ENCODE results near the gene ZNF366. TPM values are rescaled to one million over a fixed set of nuclear protein-coding genes. Genes with fewer than 3 reads are reported as not detected.
"Not testable (repeated sequence)": the region's sequence is repeated elsewhere in the genome, so short reads cannot be mapped to it uniquely, and the experiment has no call there.

The ZNF366 gene
- total RNA-seq, 2 experiments from 2014 or later = not detected

DNA sequence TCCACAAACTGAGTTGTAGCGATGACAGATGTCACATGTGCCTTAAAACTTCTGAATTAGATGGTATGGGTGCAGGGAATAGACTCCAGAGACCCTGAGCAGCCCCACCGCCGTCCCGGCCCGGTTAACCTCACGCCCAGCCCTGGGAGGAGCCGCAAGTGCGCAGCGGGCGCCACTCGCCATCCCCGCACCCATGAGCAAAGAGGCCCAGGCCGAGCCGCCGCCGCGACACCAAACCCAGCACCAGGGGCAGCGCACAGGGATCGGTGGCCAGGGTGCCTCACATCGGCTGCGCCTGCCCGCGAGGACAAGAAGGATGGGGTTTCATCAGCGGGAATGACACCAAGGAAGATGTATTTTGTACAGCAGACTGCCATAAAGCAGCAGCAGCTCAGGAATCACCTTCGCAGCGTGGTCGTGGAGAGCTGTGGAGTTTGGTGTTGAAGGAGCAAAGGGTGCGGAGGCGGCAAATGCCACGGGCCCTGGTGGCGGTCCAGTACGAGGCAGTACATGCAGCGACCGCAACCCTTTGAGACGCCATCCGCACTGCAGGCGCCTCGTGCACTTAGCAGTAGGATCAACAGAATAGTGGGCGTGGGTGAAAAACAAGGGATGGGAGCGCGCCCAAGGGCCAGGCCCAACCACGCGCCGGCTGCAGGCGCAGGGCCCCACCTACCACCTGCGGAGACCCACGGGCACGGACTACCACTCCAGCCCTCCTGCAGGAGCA, 89.7 kb downstream of the ZNF366 start:
- CTCF ChIA-PET = no interaction called here
- no peaks in the 10 kb centered on the region for H3K36me3 Mint-ChIP-seq
- intact Hi-C loops (cut with micrococcal nuclease) = no loop called here
- H3K9me3 Mint-ChIP-seq = no peaks in the 10 kb centered on the region
- H3K27me3 Mint-ChIP-seq = peaks cover 1% of the 10 kb centered on the region
- no peak overlapping the region for H3K4me3 Mint-ChIP-seq
- no peak for DNase-seq
- no peak overlapping the region for H3K27ac Mint-ChIP-seq
- POLR2A ChIA-PET = no interaction called here
- no peaks in the 10 kb centered on the region for H3K4me1 Mint-ChIP-seq (ENCODE audit: low read depth)

DNA sequence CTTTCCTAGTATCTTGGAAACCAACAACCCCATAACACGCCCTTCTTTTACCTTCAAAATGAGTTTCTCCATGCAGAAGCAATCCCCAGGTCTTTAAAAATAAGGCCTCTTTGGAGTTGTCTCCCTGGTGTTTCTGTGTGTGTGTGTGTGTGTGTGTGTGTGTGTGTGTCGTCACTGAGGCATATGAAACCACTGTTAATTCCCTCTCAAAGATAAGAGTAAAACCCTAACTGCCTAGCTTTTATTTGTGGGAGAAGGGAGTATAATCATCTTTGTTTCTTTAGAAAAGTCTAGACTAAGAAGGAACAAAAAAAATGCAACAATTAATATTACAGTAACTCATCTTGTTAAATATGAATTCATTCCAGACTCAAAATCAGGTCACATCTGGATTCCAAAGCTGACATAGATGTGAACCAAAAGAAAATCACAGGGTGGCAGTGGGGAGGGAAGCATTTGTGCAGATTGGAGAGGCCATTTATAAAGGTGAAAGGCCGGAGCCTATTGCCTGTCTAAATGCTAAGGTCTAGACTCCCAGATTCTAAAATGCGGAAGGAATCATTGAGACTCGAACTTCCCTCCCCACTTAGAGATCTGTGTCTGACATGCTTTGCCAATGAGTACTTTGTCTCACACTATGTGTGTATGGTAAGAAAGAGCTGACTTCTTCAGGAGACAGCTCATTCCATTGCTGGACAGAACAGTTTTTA, 91.4 kb downstream of the ZNF366 start:
- Mint-ChIP-seq H3K27me3 (peaks cover 1% of the 10 kb centered on the region), H3K36me3 (no peaks in the 10 kb centered on the region), H3K9me3 (no peaks in the 10 kb centered on the region), H3K4me3 (no peak overlapping the region), H3K27ac (no peak overlapping the region), H3K4me1 (ENCODE audit: low read depth) (no peaks in the 10 kb centered on the region)
- ChIA-PET CTCF (no interaction called here), POLR2A (no interaction called here)
- DNase-seq = no peak
- intact Hi-C loops (cut with micrococcal nuclease) = no loop called here

DNA sequence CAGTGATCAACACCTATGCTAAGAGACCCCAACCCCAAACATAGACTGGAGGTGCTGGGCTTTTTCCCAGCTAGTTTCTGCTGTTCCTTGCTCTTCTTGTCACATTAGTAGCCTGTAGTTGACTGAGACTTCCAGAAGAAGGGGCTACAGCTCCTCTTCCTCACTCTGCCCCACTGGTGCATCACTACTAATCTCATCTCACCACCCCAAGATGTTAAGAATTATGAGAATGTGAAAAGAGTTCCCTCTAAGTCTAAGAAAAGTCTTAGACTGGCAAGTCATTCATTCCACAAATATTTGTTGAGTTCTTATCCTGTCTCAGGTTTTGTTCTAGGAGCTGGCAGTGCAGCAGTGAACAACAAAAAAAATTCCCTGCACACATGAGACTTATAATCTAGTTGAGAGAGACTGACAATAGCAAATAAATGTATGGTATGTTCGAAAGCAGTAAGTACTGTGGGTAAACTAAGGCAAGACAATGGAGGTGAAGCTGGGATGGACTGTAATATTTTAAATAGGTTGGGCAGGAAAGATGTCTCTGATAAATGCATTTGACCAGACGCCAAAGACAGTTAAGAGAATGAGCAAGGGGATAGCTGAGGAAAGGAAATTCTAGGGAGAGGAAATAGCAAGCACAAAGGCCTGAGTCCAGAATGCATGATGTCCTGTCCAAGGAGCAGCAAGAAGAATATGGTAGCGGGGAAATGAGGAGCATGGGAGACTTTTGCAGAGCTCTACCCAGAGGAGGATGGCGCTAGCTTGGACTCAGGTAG, 94.7 kb downstream of the ZNF366 start:
- Mint-ChIP-seq H3K27ac (no peak overlapping the region), H3K36me3 (no peaks in the 10 kb centered on the region), H3K4me3 (no peak overlapping the region), H3K9me3 (no peaks in the 10 kb centered on the region), H3K27me3 (peaks cover 1% of the 10 kb centered on the region), H3K4me1 (ENCODE audit: low read depth) (no peaks in the 10 kb centered on the region)
- ChIA-PET POLR2A (no interaction called here), CTCF (no interaction called here)
- intact Hi-C loops (cut with micrococcal nuclease) = no loop called here
- DNase-seq = no peak

DNA sequence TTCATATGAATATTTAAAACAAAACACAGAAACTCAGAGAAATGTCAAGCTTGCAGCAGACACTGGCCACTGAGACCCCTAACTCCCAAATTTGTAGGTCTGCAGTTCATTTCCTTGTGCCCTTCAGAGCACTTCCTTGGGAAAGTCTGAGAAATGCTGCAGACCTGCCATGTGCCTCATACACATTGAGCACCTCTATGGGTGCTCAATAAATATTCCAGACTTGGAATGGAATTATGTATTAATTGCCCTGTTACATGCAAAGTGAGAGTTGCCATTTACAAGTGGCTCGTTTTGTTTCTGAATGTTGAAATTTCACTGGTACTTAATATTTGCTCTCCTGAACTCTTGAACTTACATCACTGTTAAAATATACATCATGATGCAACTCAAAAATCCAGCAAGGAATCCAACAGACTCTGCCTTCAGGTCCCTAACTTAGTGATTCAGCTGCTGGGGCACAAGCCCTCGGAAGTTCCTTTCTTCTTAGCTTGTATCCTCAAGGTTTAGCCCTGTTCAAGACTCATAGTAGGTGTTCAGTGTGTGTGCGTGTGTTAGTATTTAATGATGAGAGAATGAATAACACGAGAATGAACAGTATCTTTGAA, 96.4 kb downstream of the ZNF366 start:
- Mint-ChIP-seq H3K27me3 (peaks cover 3% of the 10 kb centered on the region), H3K36me3 (no peaks in the 10 kb centered on the region), H3K4me1 (ENCODE audit: low read depth) (no peaks in the 10 kb centered on the region), H3K27ac (no peak overlapping the region), H3K4me3 (no peak overlapping the region), H3K9me3 (no peaks in the 10 kb centered on the region)
- POLR2A ChIA-PET = no interaction called here
- no peak for DNase-seq
- CTCF ChIA-PET = no interaction called here
- intact Hi-C loops (cut with micrococcal nuclease) = no loop called here

DNA sequence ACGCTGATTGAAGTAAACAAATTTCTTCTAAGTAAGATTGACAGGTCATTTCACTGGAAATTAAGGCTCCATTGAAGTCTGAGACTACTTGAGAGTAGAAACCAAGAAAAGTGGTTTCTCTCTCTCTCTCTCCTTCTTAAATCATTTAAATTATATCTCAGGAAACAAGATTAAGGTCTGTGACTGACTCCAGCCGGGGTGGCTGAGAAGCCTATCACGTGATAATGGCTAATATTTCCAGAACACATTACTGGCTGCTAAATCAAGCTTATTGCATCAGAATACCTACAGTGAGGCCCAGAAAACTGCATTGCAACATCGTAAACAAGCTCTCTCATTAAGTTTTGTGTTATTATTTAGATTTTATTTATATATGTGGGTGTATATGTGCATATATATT, 98.6 kb downstream of the ZNF366 start:
- Mint-ChIP-seq H3K27ac (no peak overlapping the region), H3K36me3 (no peaks in the 10 kb centered on the region), H3K27me3 (peaks cover 6% of the 10 kb centered on the region), H3K4me3 (no peak overlapping the region), H3K9me3 (peaks cover 5% of the 10 kb centered on the region), H3K4me1 (ENCODE audit: low read depth) (no peaks in the 10 kb centered on the region)
- DNase-seq = no peak
- ChIA-PET POLR2A (no interaction called here), CTCF (no interaction called here)
- intact Hi-C loops (cut with micrococcal nuclease) = no loop called here

DNA sequence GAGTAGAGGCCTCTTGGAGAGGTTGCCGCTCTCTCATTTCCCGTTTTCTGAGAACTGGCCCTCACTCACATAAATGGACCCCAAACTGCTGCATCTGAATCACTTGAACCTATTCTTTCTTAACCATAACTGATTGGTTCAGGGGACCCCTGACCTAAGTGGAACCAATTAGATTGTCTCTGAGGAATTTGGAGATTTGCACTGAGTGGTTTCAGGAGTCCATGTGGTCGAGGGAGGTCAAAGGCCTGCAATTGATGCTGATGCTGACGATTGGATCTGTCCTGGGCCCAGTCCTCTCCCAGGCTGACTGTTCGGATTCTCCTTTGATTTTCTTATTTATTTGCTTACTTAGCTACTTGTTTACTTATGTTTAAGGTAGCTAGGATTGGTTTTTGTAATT, 99.1 kb downstream of the ZNF366 start:
- intact Hi-C loops (cut with micrococcal nuclease) = no loop called here
- no peak for DNase-seq
- Mint-ChIP-seq H3K4me1 (ENCODE audit: low read depth) (no peaks in the 10 kb centered on the region), H3K27ac (no peak overlapping the region), H3K9me3 (peaks cover 5% of the 10 kb centered on the region), H3K36me3 (no peaks in the 10 kb centered on the region), H3K4me3 (no peak overlapping the region), H3K27me3 (peaks cover 6% of the 10 kb centered on the region)
- POLR2A ChIA-PET = no interaction called here
- CTCF ChIA-PET = no interaction called here

DNA sequence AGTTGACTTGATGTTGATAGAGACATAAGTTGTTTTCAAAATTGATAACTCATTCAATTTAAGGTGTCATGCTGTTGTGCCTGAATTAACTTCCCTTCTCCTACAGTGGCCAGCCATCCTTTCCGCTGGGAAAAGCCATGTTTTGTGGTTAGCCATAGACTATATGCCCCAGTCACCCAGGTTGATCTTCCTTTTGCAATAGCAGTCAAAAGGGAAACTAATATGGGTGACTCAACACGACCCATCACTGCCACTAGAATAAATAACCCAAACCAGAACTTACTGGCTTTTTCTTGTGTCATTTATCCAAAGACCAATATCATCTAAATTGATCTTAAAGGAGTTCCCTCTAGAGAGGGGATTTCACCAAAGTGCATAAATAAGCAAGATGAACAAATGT, 99.7 kb downstream of the ZNF366 start:
- ChIA-PET POLR2A (no interaction called here), CTCF (no interaction called here)
- Mint-ChIP-seq H3K4me3 (no peak overlapping the region), H3K36me3 (no peaks in the 10 kb centered on the region), H3K27me3 (peaks cover 6% of the 10 kb centered on the region), H3K9me3 (peaks cover 5% of the 10 kb centered on the region), H3K4me1 (ENCODE audit: low read depth) (no peaks in the 10 kb centered on the region), H3K27ac (no peak overlapping the region)
- no peak for DNase-seq
- intact Hi-C loops (cut with micrococcal nuclease) = no loop called here

DNA sequence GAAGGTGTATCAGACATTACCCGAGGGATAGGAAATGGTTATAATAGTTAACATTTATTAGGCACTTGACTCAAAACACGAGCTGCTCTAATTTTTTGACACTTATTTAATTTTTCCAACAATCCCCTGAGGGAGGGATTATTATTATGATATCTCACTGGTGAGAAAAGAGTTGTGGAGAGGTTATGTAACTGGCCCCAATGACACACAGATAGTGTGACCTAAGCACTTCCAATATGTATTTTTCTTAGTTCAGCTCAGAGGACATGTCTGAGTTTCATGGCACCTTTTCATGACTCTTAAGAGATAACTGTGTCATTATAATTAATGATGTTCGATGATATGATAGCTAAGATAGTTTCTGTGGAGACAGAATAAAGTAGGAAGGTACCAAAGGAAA, 100.1 kb downstream of the ZNF366 start:
- ChIA-PET CTCF (no interaction called here), POLR2A (no interaction called here)
- Mint-ChIP-seq H3K4me1 (ENCODE audit: low read depth) (no peaks in the 10 kb centered on the region), H3K27me3 (peaks cover 6% of the 10 kb centered on the region), H3K36me3 (no peaks in the 10 kb centered on the region), H3K9me3 (peaks cover 7% of the 10 kb centered on the region), H3K27ac (no peak overlapping the region), H3K4me3 (no peak overlapping the region)
- intact Hi-C loops (cut with micrococcal nuclease) = no loop called here
- no peak for DNase-seq

DNA sequence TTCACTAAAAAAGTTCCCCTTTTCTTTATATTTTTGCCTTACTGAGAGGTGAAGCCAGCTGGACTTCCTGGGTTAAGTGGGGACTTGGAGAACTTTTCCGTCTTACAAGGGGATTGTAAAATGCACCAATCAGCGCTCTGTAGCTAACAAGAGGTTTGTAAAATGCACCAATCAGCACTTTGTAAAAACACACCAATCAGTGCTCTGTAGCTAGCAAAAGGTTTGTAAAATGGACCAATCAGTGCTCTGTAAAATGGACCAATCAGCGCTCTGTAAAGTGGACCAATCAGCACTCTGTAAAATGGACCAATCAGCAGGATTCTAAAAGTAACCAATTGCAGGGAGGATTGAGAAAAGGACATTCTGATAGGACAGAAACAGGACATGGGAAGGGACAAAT, 102.4 kb downstream of the ZNF366 start:
- H3K36me3 Mint-ChIP-seq, POLR2A ChIA-PET: not testable (repeated sequence)

DNA sequence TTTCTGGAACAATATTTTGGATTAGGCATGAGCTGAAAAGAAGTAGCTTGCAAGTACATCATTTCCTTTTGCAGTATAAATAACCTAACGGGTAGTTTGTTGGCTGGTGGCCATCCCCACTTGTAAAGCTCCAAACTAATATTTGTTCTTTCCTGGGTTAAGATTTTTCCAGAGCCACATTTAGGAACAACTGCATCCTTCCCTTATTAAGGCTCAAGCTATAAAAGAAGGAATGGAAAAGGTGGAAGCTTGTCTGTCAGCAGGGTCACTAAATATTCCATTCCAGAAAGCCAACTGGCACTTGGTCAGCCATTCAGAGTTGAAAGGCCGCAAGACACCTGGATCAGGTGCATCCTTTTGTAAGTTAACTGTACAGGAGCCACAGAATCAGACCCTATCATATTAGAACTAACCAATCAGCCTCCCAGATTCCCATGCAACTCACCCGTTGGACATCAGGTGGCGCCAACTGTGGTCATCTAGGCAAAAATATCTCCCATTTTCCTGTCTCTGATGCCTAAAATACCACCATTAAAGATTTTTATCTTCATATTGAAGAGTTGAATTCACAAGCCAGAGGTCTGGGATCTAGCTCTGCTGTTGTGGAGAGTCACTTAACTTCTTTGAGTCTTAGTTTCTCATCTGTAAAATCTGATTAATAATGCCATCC, 104.1 kb downstream of the ZNF366 start:
- POLR2A ChIA-PET = no interaction called here
- Mint-ChIP-seq H3K4me1 (ENCODE audit: low read depth) (no peaks in the 10 kb centered on the region), H3K36me3 (peaks cover 2% of the 10 kb centered on the region), H3K9me3 (peaks cover 27% of the 10 kb centered on the region), H3K27ac (no peak overlapping the region), H3K27me3 (peaks cover 13% of the 10 kb centered on the region), H3K4me3 (no peak overlapping the region)
- DNase-seq = no peak
- intact Hi-C loops (cut with micrococcal nuclease) = no loop called here
- CTCF ChIA-PET = interaction anchor here (0.6 to 1.2 kb wide), 3 partner anchors 36 to 243 kb away, joined by 3 to 6 read pairs (median 4); no protein-coding TSS in a partner anchor

More for the DNA sequence above, 102.4 kb downstream of the ZNF366 start:
- DNase-seq; H3K4me3 Mint-ChIP-seq; H3K4me1 Mint-ChIP-seq (ENCODE audit: low read depth); CTCF ChIA-PET; intact Hi-C loops (cut with micrococcal nuclease); H3K27ac Mint-ChIP-seq: not testable (repeated sequence)
- Mint-ChIP-seq H3K27me3 (peaks cover 11% of the 10 kb centered on the region), H3K9me3 (peaks cover 27% of the 10 kb centered on the region)

DNA sequence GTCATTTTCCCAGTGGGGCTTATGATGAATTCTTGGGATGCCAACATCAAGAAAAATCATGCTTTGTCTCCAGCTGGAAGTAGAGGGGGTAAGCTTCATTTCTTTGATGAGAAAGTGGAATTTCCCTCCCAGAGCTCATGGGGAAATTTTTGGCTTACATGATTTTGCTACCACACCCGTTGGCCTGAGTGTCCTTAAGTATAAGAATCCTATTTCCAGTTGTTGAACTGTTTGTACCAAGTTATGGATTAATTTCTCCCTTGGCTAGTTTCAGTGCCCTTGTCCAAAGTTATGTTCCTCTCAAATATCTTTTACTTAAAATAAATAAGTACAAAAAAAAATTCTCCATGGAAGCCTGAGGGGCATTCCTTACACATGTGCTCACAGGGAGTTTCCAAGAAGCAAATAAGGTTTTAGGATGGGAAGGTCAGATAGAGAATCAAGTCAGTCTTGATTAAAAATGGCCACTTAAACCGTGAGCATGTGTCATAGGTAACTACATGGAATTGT, 104.8 kb downstream of the ZNF366 start:
- peaks cover 13% of the 10 kb centered on the region for H3K27me3 Mint-ChIP-seq
- ChIA-PET CTCF (interaction anchor here (0.6 to 1.2 kb wide), 3 partner anchors 36 to 244 kb away, joined by 3 to 6 read pairs (median 4); no protein-coding TSS in a partner anchor), POLR2A (no interaction called here)
- no peak for DNase-seq
- no peak overlapping the region for H3K4me3 Mint-ChIP-seq
- no peaks in the 10 kb centered on the region for H3K4me1 Mint-ChIP-seq (ENCODE audit: low read depth)
- intact Hi-C loops (cut with micrococcal nuclease) = no loop called here
- H3K36me3 Mint-ChIP-seq = peaks cover 2% of the 10 kb centered on the region
- H3K27ac Mint-ChIP-seq = no peak overlapping the region
- peaks cover 27% of the 10 kb centered on the region for H3K9me3 Mint-ChIP-seq

DNA sequence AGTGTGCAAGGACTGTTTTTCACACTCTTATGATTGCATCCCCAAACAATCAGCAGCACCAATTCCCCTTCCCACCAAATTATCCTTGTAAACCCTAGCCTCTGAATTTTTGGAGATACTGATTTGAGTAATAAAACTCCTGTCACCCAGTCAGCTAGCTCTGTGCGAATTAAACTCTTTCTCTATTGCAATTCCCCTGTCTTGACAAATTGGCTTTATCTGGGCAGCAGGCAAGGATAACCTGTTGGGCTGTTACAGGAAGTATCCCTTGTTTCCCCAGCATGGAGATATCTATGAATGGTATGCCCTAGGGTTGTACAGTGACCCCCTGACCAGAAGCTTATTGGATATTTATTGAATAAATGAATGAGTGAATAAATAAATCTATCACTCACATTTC, 106.3 kb downstream of the ZNF366 start:
- ChIA-PET CTCF (no interaction called here), POLR2A (no interaction called here)
- intact Hi-C loops (cut with micrococcal nuclease) = no loop called here
- peaks cover 27% of the 10 kb centered on the region for H3K9me3 Mint-ChIP-seq
- H3K4me3 Mint-ChIP-seq = no peak overlapping the region
- no peak overlapping the region for H3K27ac Mint-ChIP-seq
- H3K36me3 Mint-ChIP-seq = peaks cover 2% of the 10 kb centered on the region
- peaks cover 12% of the 10 kb centered on the region for H3K27me3 Mint-ChIP-seq
- no peak for DNase-seq
- no peaks in the 10 kb centered on the region for H3K4me1 Mint-ChIP-seq (ENCODE audit: low read depth)
